Ascending aorta (tissue), 2 donors: ENCODE measurements around the gene CDC42BPA. TPM values are rescaled to one million over a fixed set of nuclear protein-coding genes. Genes with fewer than 3 reads are reported as not detected.

Source experiments
- DNase-seq, 2 donors: peaks; one replicate each; pipeline ENCODE4 v3.0.0-alpha.2; 2019; ENCODE audit warnings: low spot score in 2 of 2
- H3K27ac ChIP-seq, 2 donors: fragments of 200-600 bp; sonication (generic); one replicate each; pipeline ENCODE4 v1.5.1; 2016 to 2017; ENCODE audit warnings: mild to moderate bottlenecking in 1 of 2
- H3K27me3 ChIP-seq: fragments of 200-600 bp; sonication (generic); one replicate; pipeline ENCODE4 v1.5.1; 2017
- H3K36me3 ChIP-seq, 2 donors: fragments of 200-600 bp; sonication (generic); one replicate each; pipeline ENCODE4 v1.5.1; 2016
- H3K4me1 ChIP-seq, 2 donors: fragments of 200-600 bp; sonication (generic); one replicate each; pipeline ENCODE4 v1.5.1; 2016 to 2017; ENCODE audit warnings: mild to moderate bottlenecking in 1 of 2
- H3K4me3 ChIP-seq, 2 donors: fragments of 200-600 bp; sonication (generic); one replicate each; pipeline ENCODE4 v1.5.1; 2016 to 2017; ENCODE audit warnings: mild to moderate bottlenecking in 1 of 2
- H3K9me3 ChIP-seq, 2 donors: fragments of 200-600 bp; sonication (generic); one replicate each; pipeline ENCODE4 v1.5.1; 2016
- intact Hi-C: fragments of 100-400 bp; cut with DNase I; formaldehyde crosslinking; loops from one replicate; pipeline ENCODE4 v1.15.1; 2023
- total RNA-seq: library from RNA; depleted of rRNA; stranded (reverse); fragments of >200 nt; gene quantifications from one replicate; pipeline ENCODE4 v1.1.0, GENCODE V29; 2016
- TF ChIP-seq, protein P1 (sequence below), 3 experiments: fragments of 200-600 bp in 2 of 3; fragments of 450-650 bp in 1 of 3; sonication (generic) in 2 of 3; IDR thresholded peaks; one replicate each; pipeline ENCODE4 v1.5.1; 2016 to 2019; ENCODE audit warnings: antibody characterized with exemption in 3 of 3, mild to moderate bottlenecking in 1 of 3, moderate library complexity in 1 of 3

CDC42BPA gene
- total RNA-seq, 1 donor from 2014 or later, result 56.9 TPM

GRCh38 chr1:226940029-226940805 is 378.1 kb downstream of the CDC42BPA start, which contains the start of gene COQ8A:
TSS of gene COQ8A (plus strand) at chr1:226940294. CDS start at chr1:226961386, 21,092 bp downstream.
- Histone ChIP-seq H3K27ac (peak within 1 kb of the TSS; percentile 95 to 97), H3K4me1 (peaks cover 7 to 21% of the 10 kb centered on the region in 2 donors), H3K9me3 (peaks cover 0 to under 1% of the 10 kb centered on the region in 2 donors), H3K36me3 (no peaks in the 10 kb centered on the region), H3K4me3 (peak within 1 kb of the TSS; percentile 91 to 93), H3K27me3 (no peaks in the 10 kb centered on the region)
- peak; percentile 96 to 99 for DNase-seq
- TF ChIP-seq, protein P1, sequence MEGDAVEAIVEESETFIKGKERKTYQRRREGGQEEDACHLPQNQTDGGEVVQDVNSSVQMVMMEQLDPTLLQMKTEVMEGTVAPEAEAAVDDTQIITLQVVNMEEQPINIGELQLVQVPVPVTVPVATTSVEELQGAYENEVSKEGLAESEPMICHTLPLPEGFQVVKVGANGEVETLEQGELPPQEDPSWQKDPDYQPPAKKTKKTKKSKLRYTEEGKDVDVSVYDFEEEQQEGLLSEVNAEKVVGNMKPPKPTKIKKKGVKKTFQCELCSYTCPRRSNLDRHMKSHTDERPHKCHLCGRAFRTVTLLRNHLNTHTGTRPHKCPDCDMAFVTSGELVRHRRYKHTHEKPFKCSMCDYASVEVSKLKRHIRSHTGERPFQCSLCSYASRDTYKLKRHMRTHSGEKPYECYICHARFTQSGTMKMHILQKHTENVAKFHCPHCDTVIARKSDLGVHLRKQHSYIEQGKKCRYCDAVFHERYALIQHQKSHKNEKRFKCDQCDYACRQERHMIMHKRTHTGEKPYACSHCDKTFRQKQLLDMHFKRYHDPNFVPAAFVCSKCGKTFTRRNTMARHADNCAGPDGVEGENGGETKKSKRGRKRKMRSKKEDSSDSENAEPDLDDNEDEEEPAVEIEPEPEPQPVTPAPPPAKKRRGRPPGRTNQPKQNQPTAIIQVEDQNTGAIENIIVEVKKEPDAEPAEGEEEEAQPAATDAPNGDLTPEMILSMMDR (IDR thresholded peaks at IDR 0.05), result no peak
- intact Hi-C loops, result loop anchor here (1.0 to 10.0 kb wide), 3 partner anchors 34 to 385 kb away; partner anchors contain the start of gene PSEN2

Other genes starting within 250 kb of the CDC42BPA start
- 0.75 TPM for gene ZNF678, start 245.1 kb upstream of the CDC42BPA start, total RNA-seq